ENCODE measurements around the gene MT2A.

DNA sequence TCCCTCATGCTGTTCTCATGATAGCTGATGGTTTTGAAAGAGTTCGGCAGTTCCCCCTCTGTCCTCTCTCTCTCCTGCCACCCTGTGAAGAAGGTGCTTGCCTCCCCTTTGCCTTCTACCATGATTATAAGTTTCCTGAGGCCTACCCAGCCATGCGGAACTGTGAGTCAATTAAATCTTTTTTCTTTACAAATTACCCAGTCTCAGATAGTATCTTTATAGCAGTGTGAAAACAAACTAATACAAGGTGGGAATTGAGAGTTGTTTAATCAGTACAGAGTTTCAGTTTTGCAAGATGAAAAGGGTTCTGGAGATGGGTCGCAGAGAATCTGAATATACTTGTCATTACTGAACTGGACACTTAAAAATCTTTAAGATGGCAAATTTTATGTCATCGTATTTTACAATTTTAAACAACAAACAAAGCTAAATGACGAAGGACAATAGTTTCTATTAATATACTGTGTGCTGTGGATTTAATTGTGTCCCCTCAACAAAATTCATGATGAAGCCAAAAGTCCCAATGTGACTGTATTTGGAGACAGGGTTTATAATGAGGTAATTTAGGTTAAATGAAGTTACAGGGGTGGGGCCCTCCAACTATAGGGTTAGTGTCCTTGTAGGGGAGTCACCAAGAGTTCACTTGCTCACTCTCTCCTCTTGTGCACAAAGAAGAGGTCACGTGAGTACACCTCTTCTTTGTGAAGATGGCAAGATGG lies 14.7 kb upstream of the MT2A start:
- TF ChIP-seq CTCF (conservative IDR thresholded peaks at IDR 0.05 in 1 of 2, IDR thresholded peaks at IDR 0.05 in 1 of 2; ENCODE audit: extremely low read depth in 1 of 2, insufficient read depth in 1 of 2, low read depth in 1 of 2, low read length in 2 of 2) (no peak), EZH2 (IDR thresholded peaks at IDR 0.05; ENCODE audit: borderline replicate concordance, low read length) (no peak)
